Measurements from ENCODE around the gene GON4L.
"Not testable (repeated sequence)": the region's sequence is repeated elsewhere in the genome, so short reads cannot be mapped to it uniquely, and the experiment has no call there.

The GON4L gene

DNA sequence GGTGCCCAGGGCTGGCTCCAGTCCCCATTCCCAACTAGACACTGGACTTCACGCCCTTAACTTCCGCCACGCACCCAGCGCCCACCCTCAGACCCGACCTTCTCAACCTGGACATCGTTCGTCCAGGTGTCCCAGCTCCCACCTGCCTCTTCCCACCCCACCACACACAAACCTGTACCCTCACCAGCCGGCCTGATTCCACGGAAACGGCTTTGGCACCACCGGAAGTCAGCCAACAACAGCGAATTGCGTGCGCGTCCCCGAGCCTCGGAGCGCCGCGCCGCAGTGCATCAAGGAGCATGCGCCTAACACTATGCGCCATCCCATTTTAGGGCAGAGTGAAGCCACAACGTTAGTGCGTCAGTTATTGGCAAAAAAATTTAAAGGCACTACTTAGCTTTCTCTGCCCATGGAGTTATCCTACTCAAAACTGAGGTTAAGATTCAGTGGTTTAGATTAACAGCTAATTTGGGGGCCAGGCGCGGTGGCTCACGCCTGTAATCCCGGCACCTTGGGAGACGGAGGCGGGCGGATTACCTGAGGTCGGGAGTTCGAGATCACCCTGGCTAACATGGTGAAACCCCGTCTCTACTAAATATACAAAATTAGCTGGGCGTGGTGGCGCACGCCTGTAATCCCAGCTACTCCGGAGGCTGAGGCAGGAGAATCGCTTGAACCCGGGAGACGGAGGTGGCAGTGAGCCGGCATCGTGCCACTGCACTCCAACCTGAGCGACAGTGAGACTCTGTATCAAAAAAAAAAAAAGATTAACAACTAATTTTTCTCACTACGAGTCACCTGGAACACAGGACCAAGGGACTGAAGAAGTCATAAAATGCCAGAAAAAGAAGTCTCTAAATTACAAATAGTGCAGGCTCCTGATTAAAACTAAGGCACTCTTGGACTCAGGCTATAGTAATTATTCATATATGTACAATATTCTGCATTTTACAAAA is at the start of gene GON4L:
TSS of gene GON4L (minus strand) at position 240 of the 956 bp plus-strand sequence. CDS start 3,434 bp downstream, outside the sequence.
- peak; percentile 92 for DNase-seq

GRCh38 chr1:155904261-155904660 is 47.2 kb upstream of the GON4L start:
- no peak for DNase-seq

GRCh38 chr1:155900161-155900560 is 43.1 kb upstream of the GON4L start:
- no peak for DNase-seq

DNA sequence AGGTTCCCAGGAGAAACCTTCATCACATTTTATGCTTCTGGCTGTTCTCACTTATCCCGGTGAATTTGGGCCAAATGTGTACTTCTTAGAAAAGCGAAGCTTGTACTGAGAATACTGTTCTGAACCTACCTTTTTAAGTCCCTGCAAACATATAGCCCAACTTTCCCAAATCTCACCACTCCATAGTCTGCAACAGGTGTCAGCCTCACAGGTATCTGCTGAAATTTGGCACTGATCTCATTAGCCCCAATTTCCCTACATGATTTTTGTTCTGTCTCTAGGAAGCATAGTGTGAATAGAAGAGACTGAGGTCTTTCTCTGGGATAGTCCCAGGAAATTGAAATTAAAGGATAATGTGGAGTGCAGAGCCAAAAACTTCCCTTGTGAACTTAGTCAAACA is 42.7 kb upstream of the GON4L start:
- no peak for DNase-seq

GRCh38 chr1:155898888-155899287 is 41.9 kb upstream of the GON4L start:
- DNase-seq: no peak

DNA sequence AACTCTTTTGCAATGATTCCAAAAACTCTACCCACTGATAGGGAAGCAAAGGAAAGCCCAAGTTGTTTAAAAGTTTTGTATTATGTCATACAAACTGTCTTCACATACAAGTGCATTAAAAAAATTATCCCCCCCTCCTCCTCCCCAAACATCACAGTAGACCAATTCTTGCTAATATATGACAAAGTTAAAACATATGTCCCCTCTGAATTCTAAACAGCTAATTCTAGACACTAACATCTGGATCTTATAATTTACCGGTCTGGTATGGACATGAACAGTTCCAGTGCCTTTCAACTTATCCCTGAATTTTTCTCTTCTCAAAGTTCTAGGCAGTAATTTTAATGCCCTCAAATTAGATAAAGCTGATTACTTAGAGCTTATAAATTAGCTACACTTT is 40.7 kb upstream of the GON4L start:
- DNase-seq: no peak

DNA sequence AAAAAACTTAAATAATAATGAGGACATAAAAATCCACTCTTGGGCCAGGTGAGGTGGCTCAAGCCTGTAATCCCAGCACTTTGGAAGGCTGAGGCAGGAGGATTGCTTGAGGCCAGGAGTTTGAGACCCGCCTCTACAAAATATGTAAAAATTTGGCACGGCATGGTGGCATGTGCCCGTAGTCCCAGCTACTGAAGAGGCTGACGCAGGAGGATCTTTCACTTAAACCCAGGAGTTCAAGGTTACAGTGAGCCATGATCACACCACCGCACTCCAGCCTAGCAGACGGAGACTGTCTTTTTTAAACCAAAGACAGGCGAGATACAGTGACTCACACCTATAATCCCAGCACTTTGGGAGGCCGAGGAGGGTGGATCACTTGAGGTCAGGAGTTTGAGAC is 39.5 kb upstream of the GON4L start:
- not testable (repeated sequence) for DNase-seq

- not testable (repeated sequence) for DNase-seq
Observed at GRCh38 chr1:155895617-155896016, 38.6 kb upstream of the GON4L start.

DNA sequence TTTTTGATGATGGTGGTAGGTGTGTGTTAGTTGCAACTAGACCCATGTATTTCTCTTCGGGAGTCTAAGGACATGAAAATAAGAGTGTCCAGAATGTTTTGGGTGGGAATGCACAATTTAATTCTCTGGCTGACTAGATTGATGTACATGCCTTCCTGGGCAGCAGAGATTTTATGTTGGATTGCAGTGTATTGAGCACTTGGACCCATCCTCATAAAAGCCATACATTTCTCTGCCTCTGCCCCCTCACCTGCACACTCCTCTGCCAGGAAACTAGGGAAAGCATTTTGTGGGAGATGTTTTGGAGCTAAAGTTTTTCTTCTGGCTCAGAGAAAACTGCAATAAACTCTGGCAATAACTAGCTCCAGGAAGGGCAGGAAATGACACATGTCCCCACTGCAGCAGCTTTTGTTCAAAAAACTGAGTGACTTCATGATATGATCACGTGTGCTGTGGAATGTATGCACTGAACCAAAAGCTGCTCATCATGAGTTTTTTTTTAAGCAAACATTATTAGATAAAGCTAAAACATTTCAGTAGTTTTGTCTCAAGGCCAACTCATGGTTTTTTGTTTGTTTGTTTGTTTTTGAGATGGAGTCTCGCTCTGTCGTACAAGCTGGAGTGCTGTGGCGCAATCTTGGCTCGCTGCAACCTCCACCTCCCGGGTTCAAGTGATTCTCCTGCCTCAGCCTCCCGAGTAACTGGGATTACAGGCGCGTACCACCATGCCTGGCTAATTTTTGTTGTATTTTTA is 36.6 kb upstream of the GON4L start:
- peak; percentile 88 for DNase-seq

DNA sequence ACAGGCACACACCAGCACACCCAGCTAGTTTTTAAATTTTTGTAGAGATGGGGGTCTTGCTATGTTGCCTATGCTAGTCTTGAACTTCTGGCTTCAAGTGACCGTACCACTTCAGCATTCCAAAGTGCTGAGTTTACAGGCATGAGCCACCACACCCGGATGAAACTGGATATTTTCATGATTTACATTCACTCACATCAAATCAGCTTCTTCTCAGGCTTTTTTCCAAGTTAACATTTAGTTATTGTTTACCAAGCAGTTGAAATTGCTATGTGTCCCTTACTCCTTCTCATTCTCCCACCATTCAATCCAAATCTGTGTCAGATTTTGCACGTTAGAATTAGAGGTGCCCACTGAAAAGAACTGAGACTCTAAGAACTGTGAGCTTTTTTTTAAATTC is 35.8 kb upstream of the GON4L start:
- peak; percentile 85 for DNase-seq

DNA sequence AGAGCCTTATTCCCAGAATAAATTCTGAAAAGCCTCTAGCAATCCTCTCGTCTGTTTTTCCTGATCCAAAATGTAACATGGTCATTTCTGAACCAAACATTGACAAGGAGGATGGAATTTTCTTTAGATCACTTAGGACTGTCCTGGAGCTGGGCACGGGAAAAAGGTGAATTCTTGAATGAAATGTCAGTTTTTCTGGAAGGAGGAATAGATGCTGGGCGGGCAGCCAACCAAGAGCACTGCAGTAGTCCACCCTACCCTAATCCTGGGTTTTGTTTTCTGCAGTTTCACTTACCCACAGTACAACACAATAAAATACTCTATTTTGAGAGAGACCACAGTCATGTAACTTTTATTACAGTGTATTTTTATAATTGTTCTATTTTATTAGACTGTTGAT is 33.2 kb upstream of the GON4L start:
- DNase-seq: no peak

GRCh38 chr1:155889566-155889965 is 32.6 kb upstream of the GON4L start:
- peak; percentile 5 for DNase-seq

DNA sequence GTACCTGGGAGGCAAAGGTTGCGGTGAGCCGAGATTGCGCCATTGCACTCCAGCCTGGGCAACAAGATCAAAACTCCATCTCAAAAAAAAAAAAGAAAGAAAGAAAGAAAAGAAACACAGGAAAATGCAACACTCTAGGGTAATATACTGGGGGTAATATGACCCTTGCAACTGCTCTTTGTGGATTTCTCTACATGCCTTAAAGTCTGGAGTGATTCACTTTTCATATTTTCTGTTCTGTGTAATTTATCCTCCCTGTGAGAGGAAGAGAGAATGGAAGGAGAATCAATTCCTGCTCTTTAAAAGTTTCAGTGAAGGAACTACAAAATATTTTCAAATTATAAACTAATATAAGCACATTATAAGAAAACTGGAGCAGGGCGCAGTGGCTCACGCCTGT is 31.5 kb upstream of the GON4L start:
- DNase-seq: no peak

GRCh38 chr1:155884982-155885381 is 28.0 kb upstream of the GON4L start:
- DNase-seq: no peak

DNA sequence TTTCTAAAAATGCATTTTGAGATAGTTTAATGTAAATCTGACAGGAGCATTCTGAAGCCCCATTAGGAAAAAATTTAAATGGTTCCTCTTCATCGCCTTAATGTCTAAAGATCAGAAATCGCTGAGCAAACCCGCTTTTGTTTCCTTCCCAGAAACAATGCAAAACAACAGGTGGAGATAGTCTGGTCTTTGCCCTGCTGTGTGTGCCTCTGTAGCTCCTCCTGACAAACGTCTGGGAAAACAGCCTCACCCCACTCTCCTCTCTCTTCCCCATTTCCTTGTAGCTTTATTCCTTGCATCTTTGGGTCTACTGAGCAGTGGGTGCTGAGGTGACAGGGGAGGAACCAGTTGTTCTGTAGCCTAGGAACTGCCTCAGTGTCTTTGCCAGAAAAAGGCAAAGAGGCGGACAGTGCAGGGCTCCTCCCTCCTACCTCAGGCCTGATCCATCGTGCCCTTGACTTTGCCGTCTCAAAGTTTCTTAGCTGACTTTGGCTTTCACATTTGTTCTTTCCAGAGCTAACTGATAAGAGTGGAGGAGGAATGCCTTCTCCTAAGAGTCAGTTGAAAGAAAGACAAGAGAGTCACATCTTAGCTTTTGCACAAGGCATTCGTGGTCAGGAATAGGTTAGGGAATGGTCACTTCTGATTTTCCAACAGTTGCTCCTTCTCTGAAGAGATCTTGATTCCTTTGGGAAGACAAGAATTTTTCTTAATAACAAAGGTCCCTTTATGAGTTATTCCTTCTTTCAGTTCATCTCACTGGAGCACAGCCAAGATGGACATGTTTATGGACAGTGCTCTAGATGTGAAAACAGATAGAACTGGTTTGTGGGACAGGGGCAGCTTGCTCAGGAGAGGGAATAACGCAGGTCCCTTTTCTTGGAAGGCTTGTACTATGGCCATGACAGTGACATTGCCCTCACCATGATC is 27.3 kb upstream of the GON4L start:
- no peak for DNase-seq

DNA sequence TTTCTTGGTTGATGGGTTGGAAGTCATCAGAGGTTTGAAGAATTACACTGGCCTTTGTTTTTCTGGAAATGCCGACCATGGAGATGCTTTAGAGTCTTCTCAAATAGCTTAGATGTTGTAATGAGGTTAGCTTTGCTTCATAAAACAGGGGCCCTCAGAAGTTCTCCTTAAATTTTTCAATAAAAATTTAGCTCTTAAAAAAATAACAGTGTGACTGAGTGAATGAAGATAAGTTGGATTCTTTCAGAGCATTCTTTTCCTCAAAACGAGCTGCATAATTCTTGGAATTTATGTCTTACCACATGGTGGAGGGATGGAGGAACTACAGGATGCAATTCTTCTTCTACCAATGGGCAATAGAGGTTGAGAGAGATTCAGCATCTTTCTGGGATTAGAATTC is 25.8 kb upstream of the GON4L start:
- DNase-seq: no peak

- no peak for DNase-seq
Observed at GRCh38 chr1:155882235-155882634, 25.2 kb upstream of the GON4L start.

DNA sequence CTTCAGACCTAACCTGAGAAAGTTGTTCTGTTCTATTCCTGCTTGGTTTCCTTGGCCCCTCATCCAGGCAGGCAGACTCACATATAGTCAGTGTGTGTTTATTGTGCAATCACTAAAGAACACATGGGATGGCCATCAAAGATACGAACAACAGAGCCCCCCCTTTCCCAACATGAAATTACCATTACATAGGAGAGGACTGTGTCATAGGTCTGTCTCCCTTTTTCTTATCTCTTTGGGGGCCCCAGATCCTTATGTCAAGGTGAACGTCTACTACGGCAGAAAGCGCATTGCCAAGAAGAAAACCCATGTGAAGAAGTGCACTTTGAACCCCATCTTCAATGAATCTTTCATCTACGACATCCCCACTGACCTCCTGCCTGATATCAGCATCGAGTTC is 23.9 kb upstream of the GON4L start:
- no peak for DNase-seq

DNA sequence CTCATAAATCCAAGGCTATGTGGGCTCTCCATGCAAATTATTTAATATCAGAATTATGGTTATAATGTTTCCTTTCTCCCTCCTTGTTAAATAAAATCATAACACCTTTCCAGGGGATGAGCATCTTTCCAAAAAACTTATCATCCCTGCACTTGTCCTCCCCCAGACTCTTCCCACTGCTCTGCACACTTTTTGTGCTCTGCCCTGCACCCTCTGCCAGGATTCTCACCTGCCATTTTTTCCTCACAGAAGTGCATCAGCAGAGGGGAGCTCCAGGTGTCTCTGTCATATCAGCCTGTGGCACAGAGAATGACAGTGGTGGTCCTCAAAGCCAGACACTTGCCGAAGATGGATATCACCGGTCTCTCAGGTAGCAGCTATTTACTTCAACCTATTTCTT is 23.2 kb upstream of the GON4L start:
- no peak for DNase-seq

DNA sequence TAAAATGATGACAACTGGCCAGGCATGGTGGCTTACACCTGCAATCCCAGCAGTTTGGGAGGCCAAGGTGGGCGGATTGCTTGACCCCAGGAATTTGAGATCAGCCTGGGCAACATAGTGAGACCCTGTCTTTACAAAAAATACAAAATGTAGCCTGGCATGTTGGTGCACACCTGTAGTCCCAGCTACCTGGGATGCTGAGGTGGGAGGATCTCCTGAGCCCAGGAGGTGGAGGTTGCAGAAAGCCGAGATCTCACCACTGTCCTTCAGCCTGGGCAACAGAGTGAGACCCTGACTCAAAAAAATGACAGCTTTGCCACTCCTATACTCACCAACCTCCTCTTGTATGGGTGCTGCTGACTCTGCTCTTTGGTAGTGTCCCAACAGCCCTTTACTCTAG is 20.9 kb upstream of the GON4L start:
- DNase-seq: no peak

- no peak for DNase-seq
Observed at GRCh38 chr1:155873860-155874259, 16.8 kb upstream of the GON4L start.

- DNase-seq: no peak
Observed at GRCh38 chr1:155872527-155872926, 15.5 kb upstream of the GON4L start.

- no peak for DNase-seq
Observed at GRCh38 chr1:155871390-155871789, 14.4 kb upstream of the GON4L start.

All from HCEC 1CT (cell line).